DND-41 (cell line): ENCODE results near the gene PACS1.

ENCODE experiments used
- ATAC-seq: fragments of 200-7000 bp; cut with Tn5 transposase; 3 replicates; pipeline ENCODE4 v1.9.1; 2021; ENCODE audit warnings: low read depth; ENCODE audit not compliant: insufficient read depth
- DNase-seq: peaks from one replicate; pipeline ENCODE4 v3.0.0-alpha.2; 2020
- H2AFZ ChIP-seq: 2 replicates; pipeline ENCODE4 v1.6.0; 2012; ENCODE audit warnings: low read depth, low read length
- H3K27ac ChIP-seq: 2 replicates; pipeline ENCODE4 v1.5.1; 2012; ENCODE audit warnings: low read length, inconsistent platforms
- H3K27me3 ChIP-seq: fragments of 200-600 bp; sonication (generic); 2 replicates; pipeline ENCODE4 v1.6.0; 2012; ENCODE audit warnings: low read length, mild to moderate bottlenecking, inconsistent platforms; ENCODE audit not compliant: insufficient read depth, poor library complexity
- H3K36me3 ChIP-seq: 2 replicates; pipeline ENCODE4 v1.5.1; 2012; ENCODE audit warnings: low read length, inconsistent platforms; ENCODE audit not compliant: insufficient read depth
- H3K4me1 ChIP-seq: 2 replicates; pipeline ENCODE4 v1.5.1; 2012; ENCODE audit warnings: mild to moderate bottlenecking, low read length; ENCODE audit not compliant: insufficient read depth
- H3K4me2 ChIP-seq: 2 replicates; pipeline ENCODE4 v1.6.0; 2012; ENCODE audit warnings: mild to moderate bottlenecking, moderate library complexity, low read length, inconsistent platforms; ENCODE audit not compliant: insufficient read depth
- H3K4me3 ChIP-seq, 2 experiments: fragments of 200-600 bp in 1 of 2; shearing (Covaris generic) in 1 of 2; 2 replicates each; pipeline ENCODE4 v1.5.1; 2012 to 2016; ENCODE audit warnings: inconsistent platforms in 2 of 2, low read length in 2 of 2, mild to moderate bottlenecking in 2 of 2, low read depth in 1 of 2, moderate library complexity in 1 of 2
- H3K79me2 ChIP-seq: 2 replicates; pipeline ENCODE4 v1.6.0; 2012; ENCODE audit warnings: low read length, inconsistent platforms; ENCODE audit not compliant: insufficient read depth
- H3K9ac ChIP-seq: 2 replicates; pipeline ENCODE4 v1.6.0; 2012; ENCODE audit warnings: low read depth, mild to moderate bottlenecking, inconsistent platforms, low read length, moderate library complexity
- H3K9me3 ChIP-seq: 2 replicates; pipeline ENCODE4 v1.5.1; 2012; ENCODE audit warnings: low read length, moderate library complexity, mild to moderate bottlenecking, inconsistent platforms; ENCODE audit not compliant: insufficient read depth, severe bottlenecking
- H4K20me1 ChIP-seq: 2 replicates; pipeline ENCODE4 v1.6.0; 2012; ENCODE audit warnings: low read length; ENCODE audit not compliant: insufficient read depth
- EZH2 ChIP-seq: IDR thresholded peaks from 3 replicates; pipeline ENCODE4 v1.6.1; 2012; ENCODE audit warnings: borderline replicate concordance, low read depth, mild to moderate bottlenecking, moderate library complexity, low read length, inconsistent platforms; ENCODE audit not compliant: severe bottlenecking
- TF ChIP-seq, protein P1 (sequence below): IDR thresholded peaks from 2 replicates; pipeline ENCODE4 v1.5.1; 2012; ENCODE audit warnings: borderline replicate concordance, low read length, moderate library complexity, mild to moderate bottlenecking; ENCODE audit not compliant: poor library complexity, severe bottlenecking; ENCODE audit errors: extremely low read depth

PACS1 gene

DNA sequence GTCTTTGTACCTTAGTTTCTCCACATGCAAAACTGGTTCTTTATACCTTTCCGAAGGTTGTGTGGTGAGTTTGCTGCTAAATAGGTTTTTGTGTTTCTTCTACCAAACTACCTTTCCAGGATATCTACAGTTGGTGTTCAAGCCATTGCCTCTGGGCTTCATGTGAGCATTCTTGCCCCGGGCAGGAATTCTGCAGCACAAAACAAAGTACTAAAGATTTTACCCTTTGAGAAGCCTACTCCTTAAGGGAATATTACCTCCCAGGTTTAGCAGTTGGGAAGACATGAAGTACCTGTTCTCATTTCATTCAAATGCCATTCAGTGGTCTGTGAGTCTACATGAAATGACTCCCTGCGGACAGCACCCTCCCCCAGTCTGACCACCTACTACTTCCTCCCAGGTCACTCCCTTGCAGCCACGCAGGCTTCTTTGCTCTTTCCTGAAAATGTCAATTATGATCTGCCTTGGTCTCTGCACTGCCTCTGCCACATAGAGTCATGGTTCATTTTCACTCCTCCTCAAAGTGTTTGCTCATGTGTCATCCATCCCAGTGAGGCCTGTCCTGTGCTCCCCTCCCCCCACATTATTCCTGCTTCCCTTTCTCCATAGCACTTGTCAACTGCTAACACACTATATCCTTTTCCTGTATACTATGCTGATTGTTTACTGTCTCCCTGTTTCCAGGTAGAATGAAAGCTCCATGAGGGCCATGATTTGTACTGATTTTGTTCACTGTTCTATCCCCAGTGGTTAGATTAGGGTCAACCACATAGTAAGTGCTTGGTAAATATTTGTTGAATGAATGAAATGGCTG lies 36.9 kb downstream of the PACS1 start:
- Histone ChIP-seq H3K27me3 (no peaks in the 10 kb centered on the region), H3K4me3 (no peak overlapping the region), H3K36me3 (no peaks in the 10 kb centered on the region), H3K9ac (no peak overlapping the region), H3K79me2 (no peaks in the 10 kb centered on the region; the same call in 1 of the 2 replicates), H3K27ac (no peak overlapping the region), H3K4me2 (no peak overlapping the region), H2AFZ (no peak overlapping the region), H3K9me3 (no peaks in the 10 kb centered on the region), H4K20me1 (0 out of 2 replicates have a peak, but pooled peaks cover 6% of the 10 kb centered on the region), H3K4me1 (no peaks in the 10 kb centered on the region)
- TF ChIP-seq, protein P1, sequence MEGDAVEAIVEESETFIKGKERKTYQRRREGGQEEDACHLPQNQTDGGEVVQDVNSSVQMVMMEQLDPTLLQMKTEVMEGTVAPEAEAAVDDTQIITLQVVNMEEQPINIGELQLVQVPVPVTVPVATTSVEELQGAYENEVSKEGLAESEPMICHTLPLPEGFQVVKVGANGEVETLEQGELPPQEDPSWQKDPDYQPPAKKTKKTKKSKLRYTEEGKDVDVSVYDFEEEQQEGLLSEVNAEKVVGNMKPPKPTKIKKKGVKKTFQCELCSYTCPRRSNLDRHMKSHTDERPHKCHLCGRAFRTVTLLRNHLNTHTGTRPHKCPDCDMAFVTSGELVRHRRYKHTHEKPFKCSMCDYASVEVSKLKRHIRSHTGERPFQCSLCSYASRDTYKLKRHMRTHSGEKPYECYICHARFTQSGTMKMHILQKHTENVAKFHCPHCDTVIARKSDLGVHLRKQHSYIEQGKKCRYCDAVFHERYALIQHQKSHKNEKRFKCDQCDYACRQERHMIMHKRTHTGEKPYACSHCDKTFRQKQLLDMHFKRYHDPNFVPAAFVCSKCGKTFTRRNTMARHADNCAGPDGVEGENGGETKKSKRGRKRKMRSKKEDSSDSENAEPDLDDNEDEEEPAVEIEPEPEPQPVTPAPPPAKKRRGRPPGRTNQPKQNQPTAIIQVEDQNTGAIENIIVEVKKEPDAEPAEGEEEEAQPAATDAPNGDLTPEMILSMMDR: no peak
- no peak for TF ChIP-seq EZH2
- no peak for DNase-seq
- ATAC-seq: no peak

DNA sequence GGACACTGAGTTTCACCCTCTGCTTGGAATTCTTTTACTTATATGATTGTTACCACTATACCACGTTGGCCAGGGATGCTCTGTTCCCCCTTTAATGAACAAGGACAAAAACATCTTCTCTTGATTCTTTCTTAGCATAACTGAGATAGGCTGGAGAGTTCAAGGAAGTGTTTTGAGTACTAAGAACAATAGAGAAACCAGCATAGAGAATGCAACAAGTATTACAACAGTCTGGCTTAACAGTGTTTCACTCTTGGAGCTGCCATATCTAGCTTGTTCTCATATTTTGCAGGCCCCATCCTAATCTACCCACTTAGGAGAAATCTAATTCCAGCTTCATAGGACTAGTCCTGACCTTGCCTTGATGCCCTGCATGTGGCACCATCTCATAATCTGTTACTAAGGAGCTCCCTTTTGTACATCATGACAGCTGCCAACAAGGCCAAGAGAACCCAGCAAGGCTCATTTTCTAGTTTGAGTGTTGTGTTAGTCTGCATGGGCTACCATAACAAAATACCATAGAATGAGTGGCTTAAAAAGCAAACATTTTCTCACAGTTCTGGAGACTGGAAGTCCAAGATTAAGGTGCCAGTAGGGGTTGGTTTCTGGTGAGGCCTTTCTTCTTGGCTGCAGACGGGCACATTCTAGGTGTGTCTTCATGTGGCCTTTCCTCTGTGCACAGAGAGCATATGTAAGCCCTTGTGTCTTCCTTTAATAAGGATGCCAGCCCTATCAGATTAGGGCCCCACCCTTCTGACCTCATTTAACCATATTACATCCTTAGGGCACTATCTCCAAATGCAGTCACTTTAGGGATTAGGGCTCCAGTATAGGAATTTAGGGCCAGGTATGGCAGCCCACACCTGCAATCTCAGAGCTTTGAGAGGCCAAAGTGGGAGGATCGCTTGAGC lies 37.8 kb downstream of the PACS1 start:
- Histone ChIP-seq H3K36me3 (no peaks in the 10 kb centered on the region), H2AFZ (no peak overlapping the region), H4K20me1 (0 out of 2 replicates have a peak, but pooled peaks cover 8% of the 10 kb centered on the region), H3K27ac (no peak overlapping the region), H3K4me1 (no peaks in the 10 kb centered on the region), H3K4me3 (no peak overlapping the region), H3K4me2 (no peak overlapping the region), H3K27me3 (no peaks in the 10 kb centered on the region), H3K9ac (no peak overlapping the region), H3K9me3 (no peaks in the 10 kb centered on the region), H3K79me2 (no peaks in the 10 kb centered on the region; the same call in 1 of the 2 replicates)
- DNase-seq (no peak), ATAC-seq (no peak)
- no peak for TF ChIP-seq EZH2
- TF ChIP-seq, protein P1: no peak

DNA sequence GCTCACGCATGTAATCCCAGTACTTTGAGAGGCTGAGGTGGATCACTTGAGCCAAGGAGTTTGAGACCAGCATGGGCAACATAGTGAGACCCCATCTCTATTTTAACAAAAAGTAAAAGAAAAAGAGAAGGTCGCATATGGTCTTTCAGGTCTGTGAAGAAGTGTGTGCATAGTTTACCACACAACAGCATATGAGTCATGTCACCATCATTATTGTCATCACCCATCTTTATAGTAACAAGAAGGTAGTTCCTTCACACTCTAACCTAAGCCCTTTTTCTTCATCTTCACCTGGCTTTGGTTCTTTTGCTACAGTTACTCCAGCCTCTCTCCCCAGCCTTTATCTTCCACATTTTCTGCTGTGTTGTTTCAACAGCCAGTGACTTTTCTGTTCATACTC lies 39.2 kb downstream of the PACS1 start:
- H3K4me3 ChIP-seq: no peak overlapping the region
- no peak overlapping the region for H3K9ac ChIP-seq
- 0 out of 2 replicates have a peak, but pooled peaks cover 8% of the 10 kb centered on the region for H4K20me1 ChIP-seq
- H3K36me3 ChIP-seq: no peaks in the 10 kb centered on the region
- no peak for ATAC-seq
- H3K27ac ChIP-seq: no peak overlapping the region
- H3K4me1 ChIP-seq: no peaks in the 10 kb centered on the region
- no peak overlapping the region for H2AFZ ChIP-seq
- no peak for TF ChIP-seq EZH2
- TF ChIP-seq, protein P1: no peak
- H3K79me2 ChIP-seq: no peaks in the 10 kb centered on the region; the same call in 1 of the 2 replicates
- no peaks in the 10 kb centered on the region for H3K27me3 ChIP-seq
- no peaks in the 10 kb centered on the region for H3K9me3 ChIP-seq
- H3K4me2 ChIP-seq: no peak overlapping the region
- DNase-seq: no peak
